Pulmonary artery endothelial cell (primary cell): ENCODE results near the gene DCC. TPM values are rescaled to one million over a fixed set of nuclear protein-coding genes. Genes with fewer than 3 reads are reported as not detected.
"Not testable (repeated sequence)": the region's sequence is repeated elsewhere in the genome, so short reads cannot be mapped to it uniquely, and the experiment has no call there.

Source experiments
- DNase-seq: peaks from one replicate; pipeline ENCODE4 v3.0.0-alpha.2; 2011; ENCODE audit warnings: low read depth, low spot score
- total RNA-seq: library from RNA; depleted of rRNA; stranded (reverse); fragments of >200 nt; gene quantifications from 2 replicates; pipeline ENCODE4 v1.2.3, GENCODE V29; 2014

DCC gene
- total RNA-seq, 1 donor from 2014 or later: not detected

DNA sequence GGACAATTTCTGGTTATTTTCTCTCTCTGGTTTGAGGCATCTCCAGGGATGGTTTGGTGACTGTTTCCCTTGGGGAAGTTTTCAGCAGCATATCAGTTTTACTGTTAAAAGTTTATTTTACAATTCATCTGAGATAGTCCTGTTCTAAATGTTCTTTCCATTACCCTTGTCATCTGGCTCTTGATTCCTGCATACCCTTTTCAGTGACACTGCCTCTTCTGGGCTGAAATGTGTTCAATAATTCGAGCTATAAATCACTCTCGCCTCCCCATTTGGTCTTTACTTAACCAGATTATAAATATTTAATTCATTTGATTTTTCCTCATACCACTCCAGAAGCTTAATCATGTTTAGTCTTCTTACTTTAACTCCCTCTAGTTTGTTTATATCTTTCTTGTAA, 9.5 kb downstream of the DCC start:
- no peak for DNase-seq

DNA sequence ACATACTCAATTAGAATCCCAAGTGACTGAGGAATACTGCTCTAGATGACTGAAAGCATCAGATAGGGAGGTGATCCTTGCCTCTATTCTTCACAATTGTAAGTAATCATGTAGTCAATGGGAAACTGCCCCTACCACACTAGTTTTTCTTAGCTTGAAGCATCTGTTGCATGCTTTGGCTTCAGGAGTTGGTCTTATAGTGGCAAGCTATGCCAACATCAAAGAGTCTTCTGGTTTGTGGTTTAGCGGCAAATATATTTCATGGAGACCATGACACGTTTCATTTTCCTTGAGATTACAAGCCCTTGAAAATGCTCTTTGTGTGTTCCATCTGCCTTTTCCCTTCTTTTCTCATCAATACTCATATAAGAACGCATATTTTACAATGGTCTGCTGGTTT, 12.9 kb downstream of the DCC start:
- no peak for DNase-seq

DNA sequence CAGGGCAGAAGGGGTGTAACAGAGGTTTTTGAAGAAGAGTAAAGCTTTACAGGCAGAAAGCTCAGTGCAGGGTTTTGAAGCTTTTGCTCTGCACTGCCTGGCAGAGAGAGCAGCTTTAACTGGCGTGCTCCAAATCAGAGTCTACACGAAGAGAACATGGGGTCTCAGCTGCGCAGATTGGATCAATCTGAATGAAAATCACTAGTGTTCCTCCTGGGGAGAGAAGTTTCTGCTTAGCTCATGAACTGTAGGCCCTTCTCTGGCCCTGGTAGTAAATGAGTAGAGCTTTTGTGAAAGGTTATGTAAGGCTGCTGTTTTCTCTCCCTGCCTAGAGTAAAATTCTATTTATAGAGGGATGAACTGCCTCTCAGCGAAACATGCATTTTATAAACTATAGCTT, 13.6 kb downstream of the DCC start:
- no peak for DNase-seq

GRCh38 chr18:52363861-52364260, 23.9 kb downstream of the DCC start:
- DNase-seq: no peak

DNA sequence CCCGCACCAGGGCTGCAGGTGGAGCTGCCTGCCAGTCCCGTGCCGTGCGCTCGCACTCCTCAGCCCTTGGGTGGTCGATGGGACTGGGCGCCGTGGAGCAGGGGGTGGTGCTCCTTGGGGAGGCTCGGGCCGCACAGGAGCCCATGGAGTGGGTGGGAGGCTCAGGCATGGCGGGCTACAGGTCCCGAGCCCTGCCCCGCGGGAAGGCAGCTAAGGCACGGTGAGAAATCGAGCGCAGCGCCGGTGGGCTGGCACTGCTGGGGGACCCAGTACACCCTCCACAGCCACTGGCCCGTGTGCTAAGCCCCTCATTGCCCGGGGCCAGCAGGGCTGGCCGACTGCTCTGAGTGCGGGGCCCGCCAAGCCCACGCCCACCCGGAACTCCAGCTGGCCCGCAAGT, 26.9 kb downstream of the DCC start:
- DNase-seq: not testable (repeated sequence)

- DNase-seq: no peak
Measured at GRCh38 chr18:52367953-52368742, 28.2 kb downstream of the DCC start.

GRCh38 chr18:52370841-52371240, 30.8 kb downstream of the DCC start:
- DNase-seq: no peak

DNA sequence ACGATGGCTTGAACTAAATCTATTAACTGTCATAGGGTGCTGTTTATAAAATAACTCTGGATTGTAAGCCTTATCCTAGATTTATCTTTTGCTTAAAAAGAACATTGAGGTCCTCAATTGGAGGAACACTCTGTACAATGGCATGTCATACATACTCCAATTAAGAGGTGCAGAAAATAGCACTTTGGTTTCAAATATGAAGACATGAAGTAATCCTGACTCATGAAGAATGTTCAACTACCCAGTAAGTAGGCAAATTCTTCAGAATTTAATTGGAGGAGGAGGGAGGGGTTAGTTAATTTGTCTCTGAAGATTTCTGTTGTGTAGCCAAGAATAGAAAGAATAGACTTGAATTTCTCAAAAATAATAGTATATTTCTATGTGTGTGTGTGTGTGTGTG, 36.1 kb downstream of the DCC start:
- DNase-seq: no peak

DNA sequence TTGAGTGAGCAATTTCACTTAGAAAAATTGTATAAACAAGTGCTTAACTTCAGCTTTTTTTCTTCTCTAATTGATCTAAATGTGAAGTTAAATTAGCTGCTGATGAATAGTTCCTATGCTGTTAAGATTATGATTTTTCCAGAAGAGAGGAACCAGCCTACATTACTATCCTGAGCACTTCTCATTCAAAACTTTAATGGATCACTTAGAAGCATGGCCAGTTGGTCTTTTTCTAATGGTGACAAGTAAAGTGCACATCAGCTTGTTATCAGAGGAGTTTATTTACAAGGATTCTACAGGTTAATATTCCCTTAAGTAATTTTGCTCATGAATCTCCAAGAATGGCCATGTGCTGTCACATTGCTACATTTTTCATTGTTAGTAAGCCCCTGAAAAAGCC, 37.1 kb downstream of the DCC start:
- DNase-seq: no peak

DNA sequence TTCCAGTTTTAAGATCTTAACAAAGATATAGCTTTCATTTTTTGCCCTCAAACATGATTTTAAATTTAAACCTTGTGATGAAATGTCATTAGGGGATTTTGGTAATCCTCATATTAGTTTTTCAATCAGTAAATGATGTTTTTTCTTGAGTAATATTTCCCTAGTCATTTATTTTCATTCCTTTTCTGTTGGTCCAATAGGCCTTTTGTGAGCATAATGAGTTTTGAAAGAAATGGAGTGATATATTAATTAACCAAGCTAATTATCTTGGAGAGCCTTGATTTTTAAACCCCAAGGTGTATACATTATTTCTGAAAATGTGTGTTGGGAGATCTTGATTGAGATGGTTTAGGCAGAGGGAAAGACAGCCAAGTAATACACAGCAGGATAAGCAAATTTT, 46.3 kb downstream of the DCC start:
- no peak for DNase-seq

GRCh38 chr18:52387175-52387574, 47.2 kb downstream of the DCC start:
- DNase-seq: no peak

DNA sequence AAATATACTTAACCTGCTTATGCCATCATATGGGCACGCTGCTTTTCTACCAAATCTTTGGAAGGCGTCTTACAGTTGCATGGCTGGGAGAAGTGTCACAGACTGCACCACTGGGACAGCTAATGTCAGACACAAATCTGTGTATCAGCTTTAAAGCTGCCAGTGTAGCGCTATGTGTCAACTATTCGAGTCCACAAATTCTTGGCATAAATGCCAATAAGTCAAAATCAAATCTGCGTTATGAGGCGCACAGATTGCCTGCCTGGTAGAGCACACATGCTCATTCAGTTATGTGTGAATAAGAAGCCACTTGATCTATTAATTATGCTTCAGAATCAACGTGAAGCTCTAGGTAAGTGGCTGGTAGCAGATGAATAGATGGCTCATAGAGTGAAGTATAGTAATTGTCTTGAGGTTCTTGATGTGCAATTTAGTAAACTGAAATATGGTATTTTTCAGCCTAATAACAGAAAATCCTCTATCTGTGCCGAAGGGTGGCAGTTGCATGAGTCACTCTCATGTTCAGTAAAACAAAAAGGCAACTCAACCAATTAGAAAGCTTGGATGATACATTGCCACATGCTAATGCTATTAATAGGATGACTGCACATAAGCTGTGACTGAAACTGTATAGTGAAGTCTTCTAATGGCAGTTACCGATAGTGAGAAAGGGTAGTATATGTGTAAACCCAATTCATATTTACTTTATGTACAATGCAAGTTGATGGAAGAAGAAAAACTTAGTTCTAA, 52.0 kb downstream of the DCC start:
- no peak for DNase-seq

- no peak for DNase-seq
Measured at GRCh38 chr18:52394602-52395001, 54.6 kb downstream of the DCC start.

- DNase-seq: no peak
Measured at GRCh38 chr18:52395146-52395852, 55.3 kb downstream of the DCC start.

GRCh38 chr18:52401236-52401635, 61.2 kb downstream of the DCC start:
- DNase-seq: no peak

- no peak for DNase-seq
Measured at GRCh38 chr18:52402814-52403213, 62.8 kb downstream of the DCC start.

DNA sequence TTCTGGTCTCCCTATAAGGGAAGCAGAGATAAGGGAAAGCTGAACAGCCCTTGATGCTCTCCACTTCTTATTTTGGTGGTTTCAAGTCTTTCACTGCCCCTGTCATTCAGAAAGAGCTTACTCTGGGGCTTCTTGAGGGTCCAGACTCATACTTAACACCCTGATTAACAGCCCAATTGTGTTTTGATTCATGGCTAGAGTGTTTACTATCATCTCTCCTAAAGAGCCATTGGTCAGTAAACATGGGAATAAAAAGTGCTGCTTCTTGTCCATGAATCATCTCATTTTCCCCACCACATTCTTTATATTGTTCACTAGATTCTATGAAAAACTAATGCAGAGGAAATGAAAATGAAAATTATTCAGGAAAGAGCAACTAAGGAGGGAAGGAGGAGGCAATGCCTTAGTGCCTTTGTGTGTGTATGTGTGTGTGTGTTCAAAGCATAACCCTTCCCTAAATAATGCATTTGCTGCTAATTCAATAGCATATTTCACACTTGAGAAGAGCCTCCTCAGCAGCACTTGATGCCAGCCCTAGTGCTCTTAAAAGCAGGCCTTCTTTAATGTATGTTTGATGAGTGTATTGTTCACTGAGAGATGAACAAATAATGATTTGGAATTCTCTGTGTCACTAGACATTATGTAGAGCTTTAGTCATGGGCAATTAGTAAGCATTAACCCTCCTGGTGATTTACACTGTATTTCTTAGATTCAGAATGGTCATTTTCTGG, 63.5 kb downstream of the DCC start:
- no peak for DNase-seq

DNA sequence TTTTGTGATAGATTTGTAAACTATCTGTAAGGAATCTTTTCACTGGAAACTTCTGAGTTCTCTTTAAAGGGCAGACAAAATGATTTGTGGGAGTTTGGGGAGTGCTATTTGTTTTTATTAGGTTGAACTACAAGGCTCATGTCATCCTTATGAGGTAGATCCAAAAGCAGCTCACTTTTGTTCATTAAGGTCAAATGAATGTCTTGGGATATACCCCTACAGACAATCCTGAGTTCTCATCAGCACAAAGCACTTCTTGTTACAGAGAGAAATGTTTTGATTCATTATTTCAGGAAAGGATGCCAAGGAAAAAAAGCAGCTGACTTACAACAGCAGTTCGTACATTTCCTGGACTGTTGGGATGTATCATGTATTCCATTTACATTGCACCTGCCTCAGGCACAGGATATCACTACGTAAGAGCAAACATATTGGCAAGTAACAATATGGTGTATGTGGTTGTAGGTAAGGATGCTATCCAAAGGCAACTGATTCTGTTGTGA, 68.9 kb downstream of the DCC start:
- no peak for DNase-seq

GRCh38 chr18:52409727-52410126, 69.7 kb downstream of the DCC start:
- no peak for DNase-seq

DNA sequence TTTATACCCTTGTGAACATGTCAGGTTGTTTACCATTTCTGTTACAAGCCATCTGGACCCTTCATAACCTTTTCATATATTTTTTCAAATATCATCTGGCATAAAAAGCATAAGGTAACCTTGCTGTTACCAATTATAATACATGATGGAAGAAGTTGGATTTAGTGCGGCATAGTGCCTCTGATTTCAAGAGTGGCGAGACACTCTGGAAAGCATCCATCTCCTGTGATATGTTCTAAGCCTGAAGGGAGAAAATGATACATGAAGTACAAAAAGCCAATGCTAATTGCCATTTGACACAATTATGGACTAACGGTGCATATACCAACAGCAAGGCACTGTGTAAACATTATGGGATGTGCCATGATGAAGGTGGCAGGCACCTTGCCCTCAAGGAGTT, 75.1 kb downstream of the DCC start:
- DNase-seq: no peak

- no peak for DNase-seq
Measured at GRCh38 chr18:52422985-52423601, 83.1 kb downstream of the DCC start.
